Tibial nerve (tissue), 4 donors: ENCODE data around the gene PINK1. TPM values are rescaled to one million over a fixed set of nuclear protein-coding genes. Genes with fewer than 3 reads are reported as not detected.

Source experiments
- DNase-seq, 2 donors: peaks; one replicate each; pipeline ENCODE4 v3.0.0-alpha.2; 2019; ENCODE audit warnings: low spot score in 2 of 2
- H3K27ac ChIP-seq, 4 donors: fragments of 200-600 bp; sonication (generic) in 3 of 4; one replicate each; pipeline ENCODE4 v1.5.1; 2017 to 2019; ENCODE audit warnings: mild to moderate bottlenecking in 1 of 4
- H3K27me3 ChIP-seq, 2 donors: fragments of 200-600 bp; sonication (generic) in 1 of 2; one replicate each; pipeline versions ENCODE4 v1.5.1 to v1.6.0; 2017 to 2019
- H3K36me3 ChIP-seq, 3 donors: fragments of 200-600 bp; sonication (generic); one replicate each; pipeline ENCODE4 v1.5.1; 2018 to 2019
- H3K4me1 ChIP-seq, 4 donors: fragments of 200-600 bp; sonication (generic) in 3 of 4; one replicate each; pipeline ENCODE4 v1.5.1; 2017 to 2019
- H3K4me3 ChIP-seq, 4 donors: fragments of 200-600 bp; sonication (generic) in 3 of 4; one replicate each; pipeline ENCODE4 v1.5.1; 2017 to 2019; ENCODE audit warnings: mild to moderate bottlenecking in 1 of 4, moderate library complexity in 1 of 4
- H3K9me3 ChIP-seq, 4 donors: fragments of 200-600 bp; sonication (generic) in 3 of 4; one replicate each; pipeline ENCODE4 v1.5.1; 2017 to 2019
- EP300 ChIP-seq, 2 donors: sonication (generic); formaldehyde crosslinking; IDR thresholded peaks; one replicate each; pipeline ENCODE4 v1.6.1; 2017; ENCODE audit warnings: antibody characterized with exemption in 2 of 2, mild to moderate bottlenecking in 1 of 2
- POLR2A ChIP-seq, 2 donors: fragments of 450-650 bp; IDR thresholded peaks; one replicate each; pipeline ENCODE4 v1.6.1; 2017; ENCODE audit warnings: antibody characterized with exemption in 2 of 2, mild to moderate bottlenecking in 2 of 2, moderate library complexity in 2 of 2
- WGBS, 2 donors: methylation state at CpG; one replicate each; pipeline ENCODE4 v1.1.5; 2018; 5-methylcytosine and 5-hydroxymethylcytosine counted together
- total RNA-seq, 4 donors: library from RNA; depleted of rRNA; stranded (reverse); fragments of >200 nt; gene quantifications; one replicate each; pipeline ENCODE4 v1.1.0, GENCODE V29; 2016
- TF ChIP-seq, protein P1 (sequence below), 5 experiments: fragments of 200-600 bp in 3 of 5; fragments of 450-650 bp in 2 of 5; sonication (generic) in 3 of 5; IDR thresholded peaks; one replicate each; pipeline ENCODE4 v1.5.1; 2016 to 2019; ENCODE audit warnings: antibody characterized with exemption in 5 of 5, mild to moderate bottlenecking in 3 of 5, moderate library complexity in 2 of 5

PINK1 gene
- total RNA-seq, 4 donors from 2014 or later, result 93.9 to 134 (median 124) TPM

GRCh38 chr1:20616847-20617487 is 16.3 kb upstream of the PINK1 start:
- 75 to 77% methylated on average over 3 of the region's 3 CpGs for WGBS, 2 donors

GRCh38 chr1:20618550-20618949 is 14.7 kb upstream of the PINK1 start:
- Histone ChIP-seq H3K9me3 (no peaks in the 10 kb centered on the region), H3K27me3 (no peaks in the 10 kb centered on the region), H3K4me1 (peaks cover 0 to 7% (median 0%) of the 10 kb centered on the region in 4 donors), H3K36me3 (no peaks in the 10 kb centered on the region), H3K4me3 (no peak overlapping the region), H3K27ac (no peak overlapping the region)
- TF ChIP-seq POLR2A (IDR thresholded peaks at IDR 0.05), result no peak
- no peak for TF ChIP-seq EP300 (IDR thresholded peaks at IDR 0.05)
- TF ChIP-seq, protein P1, sequence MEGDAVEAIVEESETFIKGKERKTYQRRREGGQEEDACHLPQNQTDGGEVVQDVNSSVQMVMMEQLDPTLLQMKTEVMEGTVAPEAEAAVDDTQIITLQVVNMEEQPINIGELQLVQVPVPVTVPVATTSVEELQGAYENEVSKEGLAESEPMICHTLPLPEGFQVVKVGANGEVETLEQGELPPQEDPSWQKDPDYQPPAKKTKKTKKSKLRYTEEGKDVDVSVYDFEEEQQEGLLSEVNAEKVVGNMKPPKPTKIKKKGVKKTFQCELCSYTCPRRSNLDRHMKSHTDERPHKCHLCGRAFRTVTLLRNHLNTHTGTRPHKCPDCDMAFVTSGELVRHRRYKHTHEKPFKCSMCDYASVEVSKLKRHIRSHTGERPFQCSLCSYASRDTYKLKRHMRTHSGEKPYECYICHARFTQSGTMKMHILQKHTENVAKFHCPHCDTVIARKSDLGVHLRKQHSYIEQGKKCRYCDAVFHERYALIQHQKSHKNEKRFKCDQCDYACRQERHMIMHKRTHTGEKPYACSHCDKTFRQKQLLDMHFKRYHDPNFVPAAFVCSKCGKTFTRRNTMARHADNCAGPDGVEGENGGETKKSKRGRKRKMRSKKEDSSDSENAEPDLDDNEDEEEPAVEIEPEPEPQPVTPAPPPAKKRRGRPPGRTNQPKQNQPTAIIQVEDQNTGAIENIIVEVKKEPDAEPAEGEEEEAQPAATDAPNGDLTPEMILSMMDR (IDR thresholded peaks at IDR 0.05), result no peak
- DNase-seq, result no peak
- 59 to 63% methylated on average over 4 of the region's 4 CpGs for WGBS, 2 donors

More at GRCh38 chr1:20616847-20617487, 16.3 kb upstream of the PINK1 start:
- Histone ChIP-seq H3K27ac (no peak overlapping the region), H3K27me3 (no peaks in the 10 kb centered on the region), H3K4me3 (no peak overlapping the region), H3K9me3 (no peaks in the 10 kb centered on the region), H3K36me3 (no peaks in the 10 kb centered on the region), H3K4me1 (peaks cover 0 to 7% (median 0%) of the 10 kb centered on the region in 4 donors)
- TF ChIP-seq POLR2A (IDR thresholded peaks at IDR 0.05), result no peak
- no peak for TF ChIP-seq EP300 (IDR thresholded peaks at IDR 0.05)
- TF ChIP-seq, protein P1 (IDR thresholded peaks at IDR 0.05), result no peak
- no peak for DNase-seq

DNA sequence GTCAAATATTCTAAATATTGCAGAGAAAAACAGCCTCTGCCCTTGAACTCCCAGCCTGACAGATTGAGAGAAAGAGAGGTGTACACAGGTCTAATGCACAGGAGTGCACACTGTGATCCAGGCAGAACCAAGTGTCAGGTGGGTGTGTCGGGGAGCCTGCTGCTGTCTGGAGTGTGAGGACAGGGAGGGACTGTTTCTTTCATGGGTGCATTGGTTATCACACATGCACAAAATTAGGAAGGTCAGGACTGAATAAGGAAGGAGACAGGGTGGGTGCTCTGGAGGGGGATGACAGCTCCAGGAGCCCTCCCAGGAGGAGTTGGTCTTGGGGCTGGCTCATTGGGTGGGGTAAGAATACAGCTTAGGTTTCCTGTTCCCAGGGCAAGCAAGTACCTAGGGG is 13.3 kb upstream of the PINK1 start:
- Histone ChIP-seq H3K4me1 (peaks cover 0 to 7% (median 0%) of the 10 kb centered on the region in 4 donors), H3K4me3 (no peak overlapping the region), H3K36me3 (no peaks in the 10 kb centered on the region), H3K27ac (no peak overlapping the region), H3K27me3 (peaks cover 0 to under 1% of the 10 kb centered on the region in 2 donors), H3K9me3 (no peaks in the 10 kb centered on the region)
- TF ChIP-seq, protein P1 (IDR thresholded peaks at IDR 0.05), result no peak
- no peak for TF ChIP-seq POLR2A (IDR thresholded peaks at IDR 0.05)
- TF ChIP-seq EP300 (IDR thresholded peaks at IDR 0.05), result no peak
- WGBS, 2 donors, result 86 to 95% methylated on average over 1 of the region's 1 CpG
- DNase-seq, result no peak

DNA sequence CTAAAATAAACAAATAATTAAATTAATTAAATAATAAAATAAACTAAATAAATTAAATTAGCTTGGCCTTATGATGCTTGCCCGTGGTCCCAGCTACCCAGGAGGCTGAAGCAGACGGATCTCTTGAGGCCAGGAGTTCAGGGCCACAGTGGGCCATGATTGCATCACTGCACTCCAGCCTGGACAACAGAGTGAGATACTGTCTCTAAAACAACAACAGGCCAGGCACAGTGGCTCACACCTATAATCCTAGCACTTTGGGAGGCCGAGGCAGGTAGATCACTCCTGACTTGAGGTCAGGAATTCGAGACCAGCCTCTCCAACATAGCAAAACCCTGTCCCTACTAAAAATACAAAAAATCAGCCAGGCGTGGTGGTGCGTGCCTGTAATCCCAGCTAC is 12.2 kb upstream of the PINK1 start:
- no peak for DNase-seq
- Histone ChIP-seq H3K4me1 (peaks cover 0 to 5% (median 0%) of the 10 kb centered on the region in 4 donors), H3K27ac (no peak overlapping the region), H3K4me3 (no peak overlapping the region), H3K9me3 (no peaks in the 10 kb centered on the region), H3K27me3 (peaks cover 0 to 6% of the 10 kb centered on the region in 2 donors), H3K36me3 (no peaks in the 10 kb centered on the region)
- WGBS, 2 donors, result 85 to 91% methylated on average over 6 of the region's 6 CpGs
- TF ChIP-seq POLR2A (IDR thresholded peaks at IDR 0.05) (no peak), EP300 (IDR thresholded peaks at IDR 0.05) (no peak)
- TF ChIP-seq, protein P1 (IDR thresholded peaks at IDR 0.05), result no peak

DNA sequence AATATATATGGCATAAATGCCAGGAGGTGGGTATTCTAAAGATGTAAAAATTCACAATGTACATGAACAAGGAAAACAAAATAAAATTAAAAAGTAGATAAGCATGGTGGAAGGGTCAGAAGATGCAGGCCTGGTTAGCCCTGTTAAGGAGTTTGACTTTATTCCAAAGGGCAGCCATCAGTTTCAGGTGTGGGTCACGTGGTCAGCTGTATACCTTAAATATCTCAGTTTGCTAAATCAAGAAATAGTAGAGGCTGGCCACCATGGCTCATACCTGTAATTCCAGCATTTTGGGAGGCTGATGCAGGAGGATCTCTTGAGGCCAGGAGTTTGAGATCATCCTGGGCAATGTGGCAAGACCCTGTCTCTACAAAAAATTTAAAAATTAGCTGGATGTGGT is 8.5 kb upstream of the PINK1 start:
- Histone ChIP-seq H3K36me3 (no peaks in the 10 kb centered on the region), H3K27ac (no peak overlapping the region), H3K4me3 (no peak overlapping the region), H3K9me3 (no peaks in the 10 kb centered on the region), H3K4me1 (no peaks in the 10 kb centered on the region), H3K27me3 (peaks cover 0 to 11% of the 10 kb centered on the region in 2 donors)
- DNase-seq, result no peak
- 84 to 86% methylated on average over 1 of the region's 1 CpG for WGBS, 2 donors
- TF ChIP-seq EP300 (IDR thresholded peaks at IDR 0.05) (no peak), POLR2A (IDR thresholded peaks at IDR 0.05) (no peak)
- TF ChIP-seq, protein P1 (IDR thresholded peaks at IDR 0.05), result no peak
